Measurements from ENCODE around the gene WDR37.

The WDR37 gene

GRCh38 chr10:1137499-1138163 lies 81.4 kb downstream of the WDR37 start:
- TF ChIP-seq USF1 (IDR thresholded peaks at IDR 0.05) (no peak), EP300 (IDR thresholded peaks at IDR 0.05; ENCODE audit: borderline replicate concordance) (no peak), ZBTB7A (IDR thresholded peaks at IDR 0.05; ENCODE audit: low read depth) (no peak), TCF12 (IDR thresholded peaks at IDR 0.05; ENCODE audit: low read depth) (no peak)

DNA sequence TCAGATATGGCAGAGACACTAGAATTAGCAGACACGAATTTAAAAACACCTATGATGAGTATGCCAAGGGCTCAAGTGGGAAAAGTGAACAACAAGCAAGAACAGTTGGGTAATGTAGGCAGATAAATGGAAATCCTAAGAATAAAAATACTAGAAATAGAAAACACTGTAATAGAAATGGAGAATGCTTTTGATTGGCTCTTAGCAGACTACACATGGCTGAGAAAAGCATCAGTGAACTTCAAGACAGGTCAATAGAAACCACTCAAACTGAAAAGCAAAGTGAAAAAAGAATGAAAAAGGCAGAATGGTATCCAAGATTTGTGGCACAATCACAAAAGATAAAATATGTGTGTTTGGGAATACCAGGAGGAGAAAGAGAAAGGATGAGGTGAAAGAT lies 82.3 kb downstream of the WDR37 start:
- TF ChIP-seq NFIC (IDR thresholded peaks at IDR 0.05) (no peak), MAX (IDR thresholded peaks at IDR 0.05) (no peak), TEAD4 (IDR thresholded peaks at IDR 0.05) (no peak), YY1 (IDR thresholded peaks at IDR 0.05; ENCODE audit: low read depth) (no peak), TAF1 (IDR thresholded peaks at IDR 0.05; ENCODE audit: low read depth) (no peak), ZBTB7A (IDR thresholded peaks at IDR 0.05; ENCODE audit: low read depth) (no peak), CREB1 (IDR thresholded peaks at IDR 0.05; ENCODE audit: low read depth) (no peak), EP300 (IDR thresholded peaks at IDR 0.05; ENCODE audit: borderline replicate concordance) (no peak), FOXM1 (IDR thresholded peaks at IDR 0.05; ENCODE audit: borderline replicate concordance, low read depth) (no peak), EGR1 (IDR thresholded peaks at IDR 0.05) (no peak), RAD21 (IDR thresholded peaks at IDR 0.05; ENCODE audit: low read depth) (no peak), CEBPB (IDR thresholded peaks at IDR 0.05) (no peak), TCF12 (IDR thresholded peaks at IDR 0.05; ENCODE audit: low read depth) (no peak), USF1 (IDR thresholded peaks at IDR 0.05) (no peak)
- TF ChIP-seq, protein P1, sequence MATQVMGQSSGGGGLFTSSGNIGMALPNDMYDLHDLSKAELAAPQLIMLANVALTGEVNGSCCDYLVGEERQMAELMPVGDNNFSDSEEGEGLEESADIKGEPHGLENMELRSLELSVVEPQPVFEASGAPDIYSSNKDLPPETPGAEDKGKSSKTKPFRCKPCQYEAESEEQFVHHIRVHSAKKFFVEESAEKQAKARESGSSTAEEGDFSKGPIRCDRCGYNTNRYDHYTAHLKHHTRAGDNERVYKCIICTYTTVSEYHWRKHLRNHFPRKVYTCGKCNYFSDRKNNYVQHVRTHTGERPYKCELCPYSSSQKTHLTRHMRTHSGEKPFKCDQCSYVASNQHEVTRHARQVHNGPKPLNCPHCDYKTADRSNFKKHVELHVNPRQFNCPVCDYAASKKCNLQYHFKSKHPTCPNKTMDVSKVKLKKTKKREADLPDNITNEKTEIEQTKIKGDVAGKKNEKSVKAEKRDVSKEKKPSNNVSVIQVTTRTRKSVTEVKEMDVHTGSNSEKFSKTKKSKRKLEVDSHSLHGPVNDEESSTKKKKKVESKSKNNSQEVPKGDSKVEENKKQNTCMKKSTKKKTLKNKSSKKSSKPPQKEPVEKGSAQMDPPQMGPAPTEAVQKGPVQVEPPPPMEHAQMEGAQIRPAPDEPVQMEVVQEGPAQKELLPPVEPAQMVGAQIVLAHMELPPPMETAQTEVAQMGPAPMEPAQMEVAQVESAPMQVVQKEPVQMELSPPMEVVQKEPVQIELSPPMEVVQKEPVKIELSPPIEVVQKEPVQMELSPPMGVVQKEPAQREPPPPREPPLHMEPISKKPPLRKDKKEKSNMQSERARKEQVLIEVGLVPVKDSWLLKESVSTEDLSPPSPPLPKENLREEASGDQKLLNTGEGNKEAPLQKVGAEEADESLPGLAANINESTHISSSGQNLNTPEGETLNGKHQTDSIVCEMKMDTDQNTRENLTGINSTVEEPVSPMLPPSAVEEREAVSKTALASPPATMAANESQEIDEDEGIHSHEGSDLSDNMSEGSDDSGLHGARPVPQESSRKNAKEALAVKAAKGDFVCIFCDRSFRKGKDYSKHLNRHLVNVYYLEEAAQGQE (IDR thresholded peaks at IDR 0.05; ENCODE audit: low read depth) = no peak

GRCh38 chr10:1141261-1141660 lies 85.1 kb downstream of the WDR37 start:
- TF ChIP-seq ZBTB7A (IDR thresholded peaks at IDR 0.05; ENCODE audit: low read depth) = no peak

- TF ChIP-seq CREB1 (IDR thresholded peaks at IDR 0.05; ENCODE audit: low read depth) = no peak
- no peak for TF ChIP-seq EP300 (IDR thresholded peaks at IDR 0.05; ENCODE audit: borderline replicate concordance)
- TF ChIP-seq YY1 (IDR thresholded peaks at IDR 0.05; ENCODE audit: low read depth) = no peak
- no peak for TF ChIP-seq MAX (IDR thresholded peaks at IDR 0.05)
- no peak for TF ChIP-seq TEAD4 (IDR thresholded peaks at IDR 0.05)
- TF ChIP-seq USF1 (IDR thresholded peaks at IDR 0.05) = no peak
- TF ChIP-seq TAF1 (IDR thresholded peaks at IDR 0.05; ENCODE audit: low read depth) = no peak
- TF ChIP-seq TCF12 (IDR thresholded peaks at IDR 0.05; ENCODE audit: low read depth) = no peak
- TF ChIP-seq FOXM1 (IDR thresholded peaks at IDR 0.05; ENCODE audit: borderline replicate concordance, low read depth) = no peak
These were observed 85.5 kb downstream of the WDR37 start for GRCh38 chr10:1141701-1142100.

DNA sequence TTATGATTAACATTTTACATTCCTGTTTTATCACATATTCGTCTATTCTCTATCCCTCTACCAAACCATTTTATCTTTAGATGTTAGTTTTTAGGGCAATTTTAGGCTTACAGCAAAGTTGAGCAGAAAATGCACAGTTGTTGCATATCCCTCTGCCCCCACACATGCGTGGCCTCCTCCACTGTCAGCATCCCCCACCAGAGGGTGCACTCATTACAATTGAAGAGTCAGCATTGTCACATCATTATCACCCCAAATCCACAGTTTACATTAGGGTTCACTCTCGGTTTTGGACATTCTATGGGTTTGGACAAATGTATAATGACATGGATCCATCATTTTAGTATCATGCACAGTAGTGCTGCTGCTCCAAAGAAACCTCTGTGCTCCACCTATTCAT lies 86.4 kb downstream of the WDR37 start:
- no peak for TF ChIP-seq USF1 (IDR thresholded peaks at IDR 0.05)
- no peak for TF ChIP-seq EP300 (IDR thresholded peaks at IDR 0.05; ENCODE audit: borderline replicate concordance)
- TF ChIP-seq RAD21 (IDR thresholded peaks at IDR 0.05; ENCODE audit: low read depth) = peak; percentile 25; the same call in 1 of the 2 replicates
- TF ChIP-seq ZBTB7A (IDR thresholded peaks at IDR 0.05; ENCODE audit: low read depth) = no peak
- TF ChIP-seq, protein P1 (IDR thresholded peaks at IDR 0.05; ENCODE audit: low read depth) = no peak
- TF ChIP-seq CEBPB (IDR thresholded peaks at IDR 0.05) = no peak

- no peak for TF ChIP-seq TCF12 (IDR thresholded peaks at IDR 0.05; ENCODE audit: low read depth)
- TF ChIP-seq, protein P1 (IDR thresholded peaks at IDR 0.05; ENCODE audit: low read depth) = peak; percentile 47; the same call in 1 of the 2 replicates
These were observed 91.6 kb downstream of the WDR37 start for GRCh38 chr10:1147810-1148209.

All from Ishikawa (cell line).